ENCODE data around the gene BNC2. TPM values are rescaled to one million over a fixed set of nuclear protein-coding genes. Genes with fewer than 3 reads are reported as not detected.

The BNC2 gene
- total RNA-seq, 1 donor = 2.5 TPM

GRCh38 chr9:16653491-16654399 lies 216.7 kb downstream of the BNC2 start:
- Histone ChIP-seq H3K27me3 (ENCODE audit: insufficient read depth, low read length) (no peaks in the 10 kb centered on the region), H3K4me1 (ENCODE audit: insufficient read depth, low read length) (no peaks in the 10 kb centered on the region), H3K4me3 (ENCODE audit: low read length) (no peak overlapping the region), H3K9me3 (ENCODE audit: low read depth, low read length) (no peaks in the 10 kb centered on the region)

- Histone ChIP-seq H3K4me1 (ENCODE audit: insufficient read depth, low read length) (no peaks in the 10 kb centered on the region), H3K27me3 (ENCODE audit: insufficient read depth, low read length) (no peaks in the 10 kb centered on the region), H3K4me3 (ENCODE audit: low read length) (no peak overlapping the region), H3K9me3 (ENCODE audit: low read depth, low read length) (no peaks in the 10 kb centered on the region)
Observed at GRCh38 chr9:16652582-16652981, 217.9 kb downstream of the BNC2 start.

DNA sequence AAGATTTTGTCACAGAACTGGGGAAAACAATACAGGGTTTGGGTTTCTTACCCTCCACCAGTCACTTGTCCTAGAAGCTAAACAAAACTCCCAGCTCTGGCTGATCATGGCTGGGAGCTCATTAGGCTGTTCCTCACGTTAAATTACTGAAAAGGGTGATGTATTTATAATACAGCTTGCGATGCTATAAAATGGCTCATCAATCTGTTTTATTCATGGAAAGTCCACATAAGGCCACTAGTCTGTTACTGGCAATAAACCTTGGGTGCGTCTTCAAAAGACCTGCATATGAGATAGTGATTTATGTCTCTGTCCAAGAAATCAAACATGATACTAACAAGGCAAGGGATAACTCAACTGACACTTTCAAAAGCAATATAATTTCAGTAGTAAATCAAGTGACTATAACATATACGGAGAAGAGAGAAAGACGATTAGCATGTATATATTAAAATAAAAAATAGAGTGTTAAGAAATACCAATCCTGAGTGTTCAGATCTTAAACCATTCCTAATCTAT lies 219.0 kb downstream of the BNC2 start:
- Histone ChIP-seq H3K27me3 (ENCODE audit: insufficient read depth, low read length) (no peaks in the 10 kb centered on the region), H3K9me3 (ENCODE audit: low read depth, low read length) (no peaks in the 10 kb centered on the region), H3K4me1 (ENCODE audit: insufficient read depth, low read length) (no peaks in the 10 kb centered on the region), H3K4me3 (ENCODE audit: low read length) (no peak overlapping the region)

DNA sequence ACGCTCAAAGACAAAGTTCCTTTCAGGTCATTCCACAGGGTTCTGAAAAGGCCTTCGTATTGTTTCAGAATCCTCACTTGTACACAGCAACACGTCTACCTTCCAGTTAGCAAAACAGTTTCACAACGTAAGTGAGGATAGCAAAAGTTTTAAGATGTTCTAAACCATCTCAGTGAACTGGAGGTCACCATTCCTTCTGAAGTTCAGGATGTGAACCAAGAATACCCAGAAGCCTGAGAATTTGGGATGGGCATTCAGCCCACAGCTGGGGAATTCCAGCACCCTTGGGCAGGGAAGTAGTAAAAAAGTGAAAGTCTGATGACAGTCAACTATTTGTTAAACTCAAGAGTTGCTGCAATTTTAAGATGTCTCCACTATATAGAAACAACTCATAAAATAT lies 224.5 kb downstream of the BNC2 start:
- Histone ChIP-seq H3K4me1 (ENCODE audit: insufficient read depth, low read length) (no peaks in the 10 kb centered on the region), H3K9me3 (ENCODE audit: low read depth, low read length) (no peaks in the 10 kb centered on the region), H3K27me3 (ENCODE audit: insufficient read depth, low read length) (no peaks in the 10 kb centered on the region), H3K4me3 (ENCODE audit: low read length) (no peak overlapping the region)

GRCh38 chr9:16642421-16643109 lies 227.9 kb downstream of the BNC2 start:
- H3K4me1 ChIP-seq (ENCODE audit: insufficient read depth, low read length) = no peaks in the 10 kb centered on the region
- H3K27me3 ChIP-seq (ENCODE audit: insufficient read depth, low read length) = no peaks in the 10 kb centered on the region
- no peaks in the 10 kb centered on the region for H3K9me3 ChIP-seq (ENCODE audit: low read depth, low read length)
- H3K4me3 ChIP-seq (ENCODE audit: low read length) = no peak overlapping the region

DNA sequence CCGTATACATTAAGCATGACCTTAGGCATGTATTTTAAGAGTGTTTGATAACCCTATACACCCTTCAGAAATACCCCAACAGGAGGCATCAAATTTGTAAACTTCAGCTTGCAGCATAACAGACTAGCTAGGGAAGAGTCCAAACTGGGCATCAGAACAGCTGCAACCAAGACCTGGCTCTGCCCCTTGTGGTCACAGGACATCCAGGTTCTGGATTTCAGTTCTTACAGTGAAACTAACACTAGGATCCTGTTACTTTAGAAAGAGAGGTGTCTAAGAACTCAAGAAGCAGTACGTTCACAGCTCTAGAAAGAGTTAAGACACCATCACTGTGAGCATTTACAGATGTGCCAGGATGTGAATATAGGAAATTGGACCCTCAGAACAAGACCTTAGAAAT lies 229.8 kb downstream of the BNC2 start:
- no peaks in the 10 kb centered on the region for H3K9me3 ChIP-seq (ENCODE audit: low read depth, low read length)
- H3K27me3 ChIP-seq (ENCODE audit: insufficient read depth, low read length) = no peaks in the 10 kb centered on the region
- no peak overlapping the region for H3K4me3 ChIP-seq (ENCODE audit: low read length)
- H3K4me1 ChIP-seq (ENCODE audit: insufficient read depth, low read length) = no peaks in the 10 kb centered on the region

DNA sequence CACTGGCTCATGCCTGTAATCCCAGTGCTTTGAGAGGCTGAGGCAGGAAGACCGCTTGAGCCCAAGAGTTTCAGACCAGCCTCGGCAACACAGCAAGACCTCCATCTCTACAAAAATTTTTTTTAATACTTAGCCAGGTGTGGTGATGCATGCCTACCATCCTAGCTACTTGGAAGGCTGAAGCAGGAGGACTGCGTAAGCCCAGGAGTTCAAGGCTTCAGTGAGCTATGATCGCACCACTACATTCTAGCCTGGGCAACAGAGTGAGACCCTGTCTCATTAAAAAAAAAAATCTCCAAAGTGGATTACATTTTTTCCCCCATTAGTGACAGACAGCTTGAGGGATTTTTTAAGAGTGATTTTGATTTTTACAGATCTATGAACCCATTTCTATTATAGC lies 230.8 kb downstream of the BNC2 start:
- Histone ChIP-seq H3K4me3 (ENCODE audit: low read length) (no peak overlapping the region), H3K9me3 (ENCODE audit: low read depth, low read length) (no peaks in the 10 kb centered on the region), H3K27me3 (ENCODE audit: insufficient read depth, low read length) (no peaks in the 10 kb centered on the region), H3K4me1 (ENCODE audit: insufficient read depth, low read length) (no peaks in the 10 kb centered on the region)

GRCh38 chr9:16637911-16638310 lies 232.6 kb downstream of the BNC2 start:
- Histone ChIP-seq H3K27me3 (ENCODE audit: insufficient read depth, low read length) (no peaks in the 10 kb centered on the region), H3K4me1 (ENCODE audit: insufficient read depth, low read length) (no peaks in the 10 kb centered on the region), H3K9me3 (ENCODE audit: low read depth, low read length) (no peaks in the 10 kb centered on the region), H3K4me3 (ENCODE audit: low read length) (no peak overlapping the region)

DNA sequence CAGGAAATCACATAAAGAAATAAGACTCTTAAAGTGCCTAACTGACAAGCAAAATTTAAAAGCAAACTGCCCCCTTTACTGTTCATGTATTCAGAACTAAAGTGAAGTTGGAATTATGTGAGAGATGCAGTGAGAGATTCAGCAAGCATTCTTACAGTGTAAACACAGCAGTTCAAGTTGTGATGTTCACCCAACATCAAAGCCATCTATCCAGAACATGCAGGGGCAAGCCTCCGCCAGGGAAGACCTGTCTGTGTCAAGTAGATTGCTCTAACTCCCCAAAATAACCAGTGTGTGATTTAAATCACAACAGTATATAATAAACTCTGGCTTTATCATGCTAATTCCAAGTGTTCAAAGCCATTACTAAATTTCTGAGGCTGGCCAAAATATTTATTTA lies 233.3 kb downstream of the BNC2 start:
- no peaks in the 10 kb centered on the region for H3K9me3 ChIP-seq (ENCODE audit: low read depth, low read length)
- H3K4me3 ChIP-seq (ENCODE audit: low read length) = no peak overlapping the region
- H3K4me1 ChIP-seq (ENCODE audit: insufficient read depth, low read length) = no peaks in the 10 kb centered on the region
- no peaks in the 10 kb centered on the region for H3K27me3 ChIP-seq (ENCODE audit: insufficient read depth, low read length)

DNA sequence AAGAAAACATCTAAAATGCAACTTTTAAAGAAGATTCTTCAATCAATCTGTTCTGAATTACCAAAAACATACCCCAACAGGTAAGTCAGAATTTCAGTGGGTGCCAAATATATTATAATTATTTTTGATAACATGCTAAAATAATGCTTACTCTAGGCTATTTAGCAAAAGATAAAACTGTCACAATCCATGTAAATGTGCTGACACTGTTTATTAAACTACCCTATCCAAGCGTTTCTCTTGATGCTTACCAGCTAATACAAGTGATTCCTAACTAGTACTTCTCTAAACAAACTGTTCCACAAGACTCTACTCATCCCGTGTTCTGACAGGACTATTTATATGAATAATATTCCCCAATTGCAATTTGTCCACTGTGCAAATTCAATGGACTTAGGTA lies 236.7 kb downstream of the BNC2 start:
- Histone ChIP-seq H3K4me3 (ENCODE audit: low read length) (no peak overlapping the region), H3K4me1 (ENCODE audit: insufficient read depth, low read length) (no peaks in the 10 kb centered on the region), H3K9me3 (ENCODE audit: low read depth, low read length) (no peaks in the 10 kb centered on the region), H3K27me3 (ENCODE audit: insufficient read depth, low read length) (no peaks in the 10 kb centered on the region)

GRCh38 chr9:16628413-16628812 lies 242.1 kb downstream of the BNC2 start:
- no peaks in the 10 kb centered on the region for H3K4me1 ChIP-seq (ENCODE audit: insufficient read depth, low read length)
- no peak overlapping the region for H3K4me3 ChIP-seq (ENCODE audit: low read length)
- no peaks in the 10 kb centered on the region for H3K9me3 ChIP-seq (ENCODE audit: low read depth, low read length)
- H3K27me3 ChIP-seq (ENCODE audit: insufficient read depth, low read length) = no peaks in the 10 kb centered on the region

DNA sequence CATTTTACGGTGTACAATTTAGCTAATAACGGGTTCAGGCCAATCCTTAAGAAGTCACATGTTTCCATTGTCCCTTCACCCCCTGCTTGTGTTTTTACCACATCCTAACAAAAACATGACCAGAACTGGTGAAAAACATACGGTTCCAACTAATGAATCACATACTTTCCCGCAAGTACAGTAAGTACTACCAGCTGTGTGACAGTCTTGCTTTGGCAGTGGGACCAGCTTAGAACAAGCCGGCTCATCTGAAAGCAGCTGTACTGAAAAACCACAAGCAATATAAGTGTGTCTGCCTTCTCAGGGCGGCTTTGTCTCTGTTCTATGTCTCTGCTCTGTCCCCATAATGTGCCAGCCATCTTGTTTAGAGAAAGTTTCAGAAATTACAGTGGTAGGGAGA lies 242.5 kb downstream of the BNC2 start:
- no peaks in the 10 kb centered on the region for H3K27me3 ChIP-seq (ENCODE audit: insufficient read depth, low read length)
- H3K9me3 ChIP-seq (ENCODE audit: low read depth, low read length) = no peaks in the 10 kb centered on the region
- H3K4me3 ChIP-seq (ENCODE audit: low read length) = no peak overlapping the region
- no peaks in the 10 kb centered on the region for H3K4me1 ChIP-seq (ENCODE audit: insufficient read depth, low read length)

DNA sequence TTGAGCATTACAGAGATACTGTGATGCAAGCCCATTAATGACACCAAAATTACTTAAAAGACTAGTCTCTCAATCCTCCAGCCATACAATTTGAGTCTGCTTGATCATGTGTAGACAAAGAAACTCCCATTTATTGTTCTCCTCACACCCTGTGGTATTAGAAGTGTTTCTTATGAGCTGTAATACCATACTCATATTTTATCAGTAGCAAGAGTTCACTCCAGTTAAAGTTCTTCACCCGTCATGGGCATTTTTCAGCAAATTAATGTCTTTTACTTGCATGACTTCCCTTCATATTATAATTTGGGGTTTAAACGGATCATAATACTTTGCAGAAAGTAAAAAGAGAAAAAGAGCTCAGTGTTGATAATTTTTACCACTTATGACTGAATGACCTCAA lies 242.9 kb downstream of the BNC2 start:
- Histone ChIP-seq H3K27me3 (ENCODE audit: insufficient read depth, low read length) (no peaks in the 10 kb centered on the region), H3K9me3 (ENCODE audit: low read depth, low read length) (no peaks in the 10 kb centered on the region), H3K4me1 (ENCODE audit: insufficient read depth, low read length) (no peaks in the 10 kb centered on the region), H3K4me3 (ENCODE audit: low read length) (no peak overlapping the region)

DNA sequence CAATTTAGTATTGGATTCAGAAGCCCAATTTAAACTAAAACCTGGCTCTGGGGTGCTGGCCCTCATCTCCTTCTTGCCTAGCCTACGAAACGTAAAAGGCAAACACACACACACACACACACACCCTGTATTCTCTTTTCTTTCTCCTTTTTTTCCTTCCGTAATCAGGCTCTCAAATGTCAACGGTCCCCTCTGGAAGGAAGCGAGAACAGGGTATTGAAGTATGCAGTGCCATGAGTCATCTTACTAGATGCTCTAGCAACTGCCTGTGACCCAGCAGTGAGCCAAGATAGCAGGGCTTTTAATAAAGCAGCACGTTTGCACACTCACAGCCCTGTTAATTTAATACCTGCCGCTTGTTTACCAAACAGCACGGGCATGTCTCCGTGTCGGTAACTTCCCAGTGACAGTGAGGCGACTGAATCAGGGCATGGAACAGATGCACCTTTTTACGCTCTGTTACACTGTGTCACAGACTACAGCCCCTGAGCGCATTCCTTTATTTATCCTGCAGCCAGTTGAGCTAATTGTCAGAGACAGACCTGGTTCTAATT lies 243.8 kb downstream of the BNC2 start:
- Histone ChIP-seq H3K4me3 (ENCODE audit: low read length) (no peak overlapping the region), H3K4me1 (ENCODE audit: insufficient read depth, low read length) (no peaks in the 10 kb centered on the region), H3K27me3 (ENCODE audit: insufficient read depth, low read length) (no peaks in the 10 kb centered on the region), H3K9me3 (ENCODE audit: low read depth, low read length) (no peaks in the 10 kb centered on the region)

GRCh38 chr9:16625811-16626210 lies 244.7 kb downstream of the BNC2 start:
- no peaks in the 10 kb centered on the region for H3K9me3 ChIP-seq (ENCODE audit: low read depth, low read length)

More at GRCh38 chr9:16625811-16626210, 244.7 kb downstream of the BNC2 start:
- Histone ChIP-seq H3K4me3 (ENCODE audit: low read length) (no peak overlapping the region), H3K4me1 (ENCODE audit: insufficient read depth, low read length) (no peaks in the 10 kb centered on the region), H3K27me3 (ENCODE audit: insufficient read depth, low read length) (no peaks in the 10 kb centered on the region)

All from mononuclear cell (primary cell).